ENCODE data around the gene SNX11. TPM values are rescaled to one million over a fixed set of nuclear protein-coding genes. Genes with fewer than 3 reads are reported as not detected.
A peak's percentile ranks its signal among the peaks of the same experiment; 100 is the strongest.

The SNX11 gene
- total RNA-seq, 2 donors from 2014 or later = 15.2 to 16.0 TPM

DNA sequence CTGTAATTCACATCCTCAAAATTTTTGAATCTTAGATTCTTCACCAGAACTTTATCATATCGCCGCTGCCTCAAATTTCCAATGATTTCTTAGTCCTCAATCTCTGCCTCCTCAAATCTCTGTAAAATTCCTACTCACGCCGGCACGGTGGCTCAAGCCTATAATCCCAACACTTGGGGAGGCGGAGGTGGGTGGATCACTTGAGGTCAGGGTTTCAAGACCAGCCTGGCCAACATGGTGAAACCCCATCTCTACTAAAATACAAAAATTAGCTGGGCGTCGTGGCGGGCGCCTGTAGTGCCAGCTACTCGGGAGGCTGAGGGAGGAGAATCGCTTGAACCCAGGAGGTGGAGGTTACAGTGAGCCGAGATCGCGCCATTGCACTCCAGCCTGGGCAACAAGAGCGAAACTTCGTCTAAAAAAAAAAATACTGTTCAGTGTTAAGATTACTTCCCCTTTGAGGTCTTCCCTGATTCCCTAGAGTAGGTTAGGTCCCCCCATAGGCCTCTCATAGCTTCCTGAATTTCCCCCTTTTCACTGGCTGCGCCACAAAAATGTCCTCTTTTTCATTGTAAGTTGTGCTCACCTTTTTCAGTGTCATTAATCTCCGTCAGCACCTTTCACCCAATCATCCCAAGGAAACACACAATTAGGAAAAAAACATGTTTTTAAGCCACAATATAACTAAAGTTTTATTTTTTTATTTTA is 5.4 kb upstream of the SNX11 start:
- no peak for DNase-seq (ENCODE audit: low spot score)
- TF ChIP-seq POLR2AphosphoS5 (IDR thresholded peaks at IDR 0.05) (no peak), POLR2A (IDR thresholded peaks at IDR 0.05) (no peak)
- TF ChIP-seq, protein P1, sequence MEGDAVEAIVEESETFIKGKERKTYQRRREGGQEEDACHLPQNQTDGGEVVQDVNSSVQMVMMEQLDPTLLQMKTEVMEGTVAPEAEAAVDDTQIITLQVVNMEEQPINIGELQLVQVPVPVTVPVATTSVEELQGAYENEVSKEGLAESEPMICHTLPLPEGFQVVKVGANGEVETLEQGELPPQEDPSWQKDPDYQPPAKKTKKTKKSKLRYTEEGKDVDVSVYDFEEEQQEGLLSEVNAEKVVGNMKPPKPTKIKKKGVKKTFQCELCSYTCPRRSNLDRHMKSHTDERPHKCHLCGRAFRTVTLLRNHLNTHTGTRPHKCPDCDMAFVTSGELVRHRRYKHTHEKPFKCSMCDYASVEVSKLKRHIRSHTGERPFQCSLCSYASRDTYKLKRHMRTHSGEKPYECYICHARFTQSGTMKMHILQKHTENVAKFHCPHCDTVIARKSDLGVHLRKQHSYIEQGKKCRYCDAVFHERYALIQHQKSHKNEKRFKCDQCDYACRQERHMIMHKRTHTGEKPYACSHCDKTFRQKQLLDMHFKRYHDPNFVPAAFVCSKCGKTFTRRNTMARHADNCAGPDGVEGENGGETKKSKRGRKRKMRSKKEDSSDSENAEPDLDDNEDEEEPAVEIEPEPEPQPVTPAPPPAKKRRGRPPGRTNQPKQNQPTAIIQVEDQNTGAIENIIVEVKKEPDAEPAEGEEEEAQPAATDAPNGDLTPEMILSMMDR (IDR thresholded peaks at IDR 0.05) = no peak
- Histone ChIP-seq H3K4me3 (no peak overlapping the region), H3K36me3 (no peaks in the 10 kb centered on the region), H3K4me1 (replicated peaks) (no peaks in the 10 kb centered on the region), H3K27me3 (replicated peaks; ENCODE audit: insufficient read depth) (no peaks in the 10 kb centered on the region), H3K27ac (no peak overlapping the region), H3K9me3 (no peaks in the 10 kb centered on the region)
- 85% methylated on average over 19 of the region's 19 CpGs for WGBS
- intact Hi-C loops (cut with DNase I) = no loop called here

DNA sequence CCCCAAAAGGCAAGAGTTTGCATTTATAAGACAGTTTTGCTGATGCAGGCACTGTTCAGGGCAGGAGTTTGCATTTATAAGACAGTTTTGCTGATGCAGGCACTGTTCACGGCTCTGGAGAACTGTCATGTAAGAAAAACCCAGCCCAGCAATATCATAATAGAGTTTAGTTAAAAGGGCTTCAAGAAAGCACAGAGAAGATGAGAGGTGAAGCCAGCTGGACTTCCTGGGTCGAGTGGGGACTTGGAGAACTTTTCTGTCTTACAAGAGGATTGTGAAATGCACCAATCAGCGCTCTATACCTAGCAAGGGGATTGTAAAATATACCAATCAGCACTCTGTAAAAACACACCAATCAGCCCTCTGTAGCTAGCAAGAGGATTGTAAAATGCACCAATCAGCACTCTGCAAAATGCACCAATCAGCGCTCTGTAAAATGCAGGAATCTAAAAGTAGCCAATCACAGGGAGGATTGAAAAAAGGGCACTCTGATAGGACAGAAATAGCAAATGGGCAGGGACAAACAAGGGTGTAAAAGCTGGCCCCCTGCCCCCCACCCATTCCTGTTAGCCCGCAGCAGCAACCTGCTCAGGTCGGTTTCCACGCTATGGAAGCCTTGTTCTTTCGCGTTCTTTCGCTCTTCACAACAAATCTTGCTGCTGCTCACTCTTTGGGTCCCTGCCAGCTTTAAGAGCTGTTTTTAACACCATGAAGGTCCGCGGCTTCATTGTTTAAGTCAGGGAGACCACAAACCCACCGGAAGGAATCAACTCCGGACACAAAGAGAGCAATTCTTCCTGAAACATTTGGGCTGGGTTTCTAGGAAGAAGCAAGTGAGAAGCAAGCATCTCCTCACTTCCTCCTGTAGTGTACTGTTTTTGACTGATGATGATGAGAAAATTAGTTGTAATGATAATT is 4.5 kb upstream of the SNX11 start:
- intact Hi-C loops (cut with DNase I) = no loop called here
- Histone ChIP-seq H3K27me3 (replicated peaks; ENCODE audit: insufficient read depth) (no peaks in the 10 kb centered on the region), H3K27ac (no peak overlapping the region), H3K4me3 (no peak overlapping the region), H3K9me3 (no peaks in the 10 kb centered on the region), H3K4me1 (replicated peaks) (no peaks in the 10 kb centered on the region), H3K36me3 (no peaks in the 10 kb centered on the region)
- 69% methylated on average over 14 of the region's 14 CpGs for WGBS
- TF ChIP-seq, protein P1 (IDR thresholded peaks at IDR 0.05) = no peak
- TF ChIP-seq POLR2A (IDR thresholded peaks at IDR 0.05) = no peak
- TF ChIP-seq POLR2AphosphoS5 (IDR thresholded peaks at IDR 0.05) = no peak
- DNase-seq (ENCODE audit: low spot score) = no peak

DNA sequence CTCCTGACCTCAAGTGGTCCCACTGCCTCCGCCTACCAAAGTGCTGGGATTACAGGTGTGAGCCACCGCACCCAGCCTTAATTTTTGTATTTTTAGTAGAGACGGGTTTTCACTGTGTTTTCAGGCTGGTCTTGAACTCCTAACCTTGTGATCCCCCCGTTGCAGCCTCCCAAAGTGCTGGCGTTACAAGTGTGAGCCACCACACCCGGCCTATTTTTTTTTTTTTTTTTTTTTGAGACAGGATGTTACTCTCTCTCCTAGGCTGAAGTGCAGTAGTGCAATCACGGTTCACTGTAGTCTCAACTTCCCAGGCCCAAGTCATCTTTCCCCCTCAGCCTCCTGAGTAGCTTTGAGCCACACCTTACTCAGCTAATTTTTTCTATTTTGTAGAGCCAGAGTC is 3.1 kb upstream of the SNX11 start:
- H3K36me3 ChIP-seq = no peaks in the 10 kb centered on the region
- intact Hi-C loops (cut with DNase I) = no loop called here
- no peak for DNase-seq (ENCODE audit: low spot score)
- no peak overlapping the region for H3K4me3 ChIP-seq
- no peaks in the 10 kb centered on the region for H3K27me3 ChIP-seq (replicated peaks; ENCODE audit: insufficient read depth)
- TF ChIP-seq, protein P1 (IDR thresholded peaks at IDR 0.05) = no peak
- TF ChIP-seq POLR2AphosphoS5 (IDR thresholded peaks at IDR 0.05) (no peak), POLR2A (IDR thresholded peaks at IDR 0.05) (no peak)
- no peaks in the 10 kb centered on the region for H3K9me3 ChIP-seq
- no peak overlapping the region for H3K27ac ChIP-seq
- H3K4me1 ChIP-seq (replicated peaks) = no peaks in the 10 kb centered on the region
- WGBS = 96% methylated on average over 7 of the region's 7 CpGs

DNA sequence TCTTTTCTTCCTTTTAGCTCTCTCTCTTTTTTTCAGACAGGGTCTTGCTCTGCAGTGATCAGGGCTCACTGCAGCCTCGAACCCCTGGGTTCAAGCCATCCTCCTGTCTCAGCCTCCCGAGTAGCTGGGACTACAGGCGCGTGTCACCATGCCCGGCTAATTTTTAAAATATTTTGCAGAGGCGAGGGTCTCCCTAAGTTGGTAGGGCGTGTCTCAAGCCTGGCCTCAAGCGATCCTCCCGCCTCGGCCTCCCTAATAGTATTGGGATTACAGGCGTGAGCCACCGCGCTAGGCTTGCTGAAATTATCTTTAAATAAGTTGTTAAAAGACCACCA is 797 bp upstream of the SNX11 start:
- Histone ChIP-seq H3K27me3 (replicated peaks; ENCODE audit: insufficient read depth) (no peaks in the 10 kb centered on the region), H3K4me1 (replicated peaks) (no peaks in the 10 kb centered on the region), H3K27ac (peak overlapping the region; percentile 91 to 94), H3K4me3 (peak overlapping the region; percentile 65 to 74), H3K36me3 (no peaks in the 10 kb centered on the region), H3K9me3 (no peaks in the 10 kb centered on the region)
- DNase-seq (ENCODE audit: low spot score) = no peak
- WGBS = 49% methylated on average over 13 of the region's 13 CpGs
- intact Hi-C loops (cut with DNase I) = no loop called here
- TF ChIP-seq POLR2A (IDR thresholded peaks at IDR 0.05) (no peak), POLR2AphosphoS5 (IDR thresholded peaks at IDR 0.05) (no peak)
- TF ChIP-seq, protein P1 (IDR thresholded peaks at IDR 0.05) = no peak
